CD4-positive, alpha-beta T cell treated with Interleukin-21 for 1 hour (primary cell): ENCODE results near the gene CERK.
A peak's percentile ranks its signal among the peaks of the same experiment; 100 is the strongest.
"Not testable (repeated sequence)": the region's sequence is repeated elsewhere in the genome, so short reads cannot be mapped to it uniquely, and the experiment has no call there.

Source experiments
- DNase-seq: peaks from one replicate; pipeline ENCODE4 v3.0.0-alpha.2; 2020

CERK gene

DNA sequence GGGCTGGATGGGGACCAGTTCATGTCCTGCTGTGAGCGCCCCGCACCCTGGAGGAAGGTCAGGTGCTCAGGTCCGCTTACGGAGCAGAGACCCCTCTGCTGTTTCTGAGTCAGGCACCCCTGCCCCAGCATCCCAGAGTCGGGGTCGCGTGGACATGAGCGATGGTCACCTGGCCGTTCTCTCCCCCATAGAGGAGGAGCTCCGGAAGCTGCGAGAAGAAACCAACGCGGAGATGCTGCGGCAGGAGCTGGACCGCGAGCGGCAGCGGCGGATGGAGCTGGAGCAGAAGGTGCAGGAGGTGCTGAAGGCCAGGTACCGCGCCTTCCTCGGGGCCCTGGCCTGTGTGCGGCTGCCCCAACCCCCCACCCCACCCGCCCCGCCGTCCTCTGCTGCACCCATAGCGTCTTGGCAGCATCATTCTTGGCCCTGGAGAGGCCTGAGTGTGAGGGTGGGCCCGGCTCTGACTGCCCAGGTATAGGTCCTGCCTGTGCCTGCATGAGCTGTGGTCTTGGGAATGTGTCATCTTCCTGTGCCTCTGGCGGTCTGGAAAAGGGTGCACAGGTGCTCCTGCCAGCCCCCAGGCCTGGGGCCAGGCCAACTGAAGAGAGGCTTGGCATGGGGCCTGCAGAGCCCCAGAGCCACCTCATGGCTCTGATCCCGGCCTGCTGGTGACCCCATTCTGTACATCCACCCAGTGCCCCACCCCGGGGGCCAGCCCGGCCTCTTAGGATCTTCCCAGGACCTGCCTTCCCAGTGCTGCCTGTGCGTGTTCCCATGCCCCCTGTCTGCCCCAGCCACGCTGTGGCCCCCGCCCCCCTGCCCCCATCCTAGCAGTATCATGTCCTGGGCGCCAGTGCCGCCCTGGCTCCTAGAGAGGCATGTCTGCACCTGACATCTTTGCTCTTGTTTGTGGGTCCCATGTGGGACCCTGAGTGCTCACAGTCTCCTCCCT lies 79.8 kb downstream of the CERK start:
- no peak for DNase-seq

GRCh38 chr22:46657655-46657953 lies 80.4 kb downstream of the CERK start:
- no peak for DNase-seq

DNA sequence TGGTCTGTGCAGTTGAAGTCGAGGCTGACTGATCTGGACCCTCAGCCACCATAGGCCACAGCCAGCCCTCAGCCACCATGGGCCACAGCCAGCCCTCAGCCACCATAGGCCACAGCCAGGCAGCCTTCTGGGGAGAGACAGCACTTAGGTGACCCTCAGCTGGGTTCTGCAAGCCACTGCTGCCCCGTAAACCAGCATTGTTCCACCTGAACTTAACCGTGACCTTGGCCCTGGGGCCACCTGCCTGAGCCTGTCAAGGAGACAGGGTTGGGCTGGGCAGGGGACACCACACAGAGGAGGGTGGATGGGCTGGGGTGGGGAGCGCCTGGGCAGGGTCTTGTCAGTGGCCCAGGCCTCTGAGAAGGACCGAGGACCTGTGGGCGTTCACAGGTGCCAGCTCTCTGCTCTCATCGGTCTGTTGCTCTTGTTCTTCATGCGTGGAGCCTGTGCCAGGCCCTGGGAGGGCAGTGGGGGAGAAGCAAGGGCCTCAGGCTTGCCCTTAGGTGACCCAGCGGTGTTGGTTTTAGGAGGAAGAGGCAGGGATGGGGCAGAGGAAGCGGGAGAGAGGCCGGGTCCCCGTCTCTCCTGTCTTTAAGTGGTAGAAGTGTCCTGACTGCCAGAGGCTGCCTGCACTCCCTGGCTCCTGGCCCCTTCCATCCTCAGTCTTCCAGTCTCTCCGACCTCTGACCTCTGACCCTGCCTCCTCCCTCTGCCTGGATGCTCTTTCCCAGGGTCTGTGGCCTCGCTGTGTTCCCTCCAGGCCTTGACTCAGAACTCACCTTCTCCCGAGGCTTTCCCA lies 81.0 kb downstream of the CERK start:
- no peak for DNase-seq

DNA sequence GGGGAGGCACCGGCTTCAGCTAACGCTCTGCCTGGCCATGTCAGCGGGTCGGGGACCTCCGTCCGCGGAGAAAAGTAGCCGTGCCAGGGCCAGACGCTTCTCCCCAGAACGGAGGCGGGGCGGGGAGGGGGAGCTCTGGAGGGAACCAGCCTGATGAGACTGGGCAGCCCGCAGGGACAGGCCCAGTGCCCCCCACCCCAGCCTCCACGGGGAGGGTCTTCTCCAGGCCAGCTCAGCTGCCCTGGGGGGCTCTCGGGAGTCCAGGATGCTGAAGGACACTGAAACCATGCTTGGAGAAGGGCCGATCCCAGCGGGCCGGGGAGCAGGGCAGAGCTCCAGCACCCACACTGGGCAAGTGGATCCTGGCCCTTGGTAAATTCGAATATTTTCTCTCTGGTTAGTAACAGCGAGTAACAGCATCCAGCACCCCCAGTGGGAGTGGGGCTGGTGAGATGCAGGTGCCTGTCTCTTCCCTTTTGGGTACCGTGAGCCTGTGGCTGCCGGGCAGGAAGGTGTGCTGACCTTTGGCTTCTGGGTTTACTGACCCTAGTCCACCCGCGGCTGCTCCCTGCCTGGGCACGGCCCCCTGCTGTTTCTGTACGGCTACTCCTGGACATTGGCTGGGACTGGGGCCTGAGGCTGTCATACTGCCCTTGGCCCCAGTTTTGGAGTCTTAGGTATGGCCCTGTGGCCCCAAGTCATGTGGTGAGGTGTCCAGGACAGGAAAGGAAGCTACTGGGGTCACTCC lies 82.0 kb downstream of the CERK start:
- DNase-seq, result no peak

- no peak for DNase-seq
Observed at GRCh38 chr22:46654927-46655595, 83.0 kb downstream of the CERK start.

DNA sequence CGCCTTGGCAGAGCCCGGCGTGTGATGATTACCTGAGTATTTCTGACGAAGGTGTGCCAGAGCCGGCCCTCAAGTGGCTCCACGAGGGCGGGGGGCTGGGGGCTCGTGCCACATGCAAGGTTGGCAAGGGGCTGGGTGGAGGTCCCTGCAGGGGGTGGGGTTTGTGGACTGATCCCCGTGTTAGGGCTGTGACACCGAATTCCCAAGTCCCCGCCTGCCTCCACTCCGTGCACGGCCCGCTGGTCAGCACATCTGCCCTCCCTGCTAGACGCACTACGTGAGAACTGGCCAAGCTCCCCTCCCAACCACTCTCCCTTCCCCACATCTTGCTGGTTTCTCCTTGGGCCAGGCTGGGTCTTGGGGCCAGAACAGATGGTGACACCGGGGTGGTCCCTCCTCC lies 83.6 kb downstream of the CERK start:
- DNase-seq, result no peak

GRCh38 chr22:46653596-46653995 lies 84.5 kb downstream of the CERK start:
- DNase-seq, result peak; percentile 14

DNA sequence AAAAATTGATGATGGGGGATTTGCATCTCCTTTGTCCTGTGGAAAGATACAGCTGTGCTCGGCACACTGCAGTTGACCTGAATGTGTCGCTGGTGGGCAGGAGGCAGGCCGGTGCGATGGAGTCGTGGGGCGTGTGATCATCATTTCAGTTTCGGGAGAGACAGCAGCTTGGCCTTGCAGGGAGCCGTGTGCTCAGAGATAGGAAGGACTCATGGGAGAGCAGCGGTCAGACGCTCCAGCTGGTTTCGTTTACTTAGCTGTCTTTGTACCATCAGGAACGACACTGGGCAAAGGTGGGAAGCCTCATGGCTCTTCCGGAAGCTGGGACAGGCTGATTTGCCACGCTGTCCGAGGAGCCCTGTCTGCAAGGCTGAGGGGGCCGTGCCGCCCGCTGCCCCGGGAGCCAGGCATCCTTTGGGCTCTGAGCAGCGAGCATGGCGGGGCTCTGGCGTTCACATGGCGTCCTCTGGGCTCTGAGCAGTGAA lies 85.2 kb downstream of the CERK start:
- no peak for DNase-seq

- DNase-seq, result no peak
Observed at GRCh38 chr22:46652081-46652846, 85.8 kb downstream of the CERK start.

DNA sequence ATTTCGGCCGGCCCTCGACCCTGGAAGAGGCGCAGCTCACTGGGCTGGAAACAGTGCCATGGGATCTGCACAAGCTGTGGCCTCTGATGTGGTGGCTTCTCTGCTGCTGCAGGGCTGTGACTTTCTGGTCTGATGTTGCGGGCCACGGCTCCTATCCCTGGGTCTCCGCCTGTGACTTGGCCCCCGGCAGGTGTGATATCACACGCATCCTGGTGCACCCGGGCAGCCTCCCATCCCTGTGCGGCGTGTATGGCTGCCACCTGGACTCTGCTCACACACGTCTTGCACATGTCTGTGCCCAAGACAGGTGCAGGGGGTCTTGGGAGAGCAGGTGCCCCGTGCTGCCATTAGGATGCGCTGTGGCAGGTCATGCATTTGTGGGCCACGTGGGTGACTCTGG lies 86.7 kb downstream of the CERK start:
- DNase-seq, result no peak

GRCh38 chr22:46650078-46650810 lies 87.8 kb downstream of the CERK start:
- no peak for DNase-seq

DNA sequence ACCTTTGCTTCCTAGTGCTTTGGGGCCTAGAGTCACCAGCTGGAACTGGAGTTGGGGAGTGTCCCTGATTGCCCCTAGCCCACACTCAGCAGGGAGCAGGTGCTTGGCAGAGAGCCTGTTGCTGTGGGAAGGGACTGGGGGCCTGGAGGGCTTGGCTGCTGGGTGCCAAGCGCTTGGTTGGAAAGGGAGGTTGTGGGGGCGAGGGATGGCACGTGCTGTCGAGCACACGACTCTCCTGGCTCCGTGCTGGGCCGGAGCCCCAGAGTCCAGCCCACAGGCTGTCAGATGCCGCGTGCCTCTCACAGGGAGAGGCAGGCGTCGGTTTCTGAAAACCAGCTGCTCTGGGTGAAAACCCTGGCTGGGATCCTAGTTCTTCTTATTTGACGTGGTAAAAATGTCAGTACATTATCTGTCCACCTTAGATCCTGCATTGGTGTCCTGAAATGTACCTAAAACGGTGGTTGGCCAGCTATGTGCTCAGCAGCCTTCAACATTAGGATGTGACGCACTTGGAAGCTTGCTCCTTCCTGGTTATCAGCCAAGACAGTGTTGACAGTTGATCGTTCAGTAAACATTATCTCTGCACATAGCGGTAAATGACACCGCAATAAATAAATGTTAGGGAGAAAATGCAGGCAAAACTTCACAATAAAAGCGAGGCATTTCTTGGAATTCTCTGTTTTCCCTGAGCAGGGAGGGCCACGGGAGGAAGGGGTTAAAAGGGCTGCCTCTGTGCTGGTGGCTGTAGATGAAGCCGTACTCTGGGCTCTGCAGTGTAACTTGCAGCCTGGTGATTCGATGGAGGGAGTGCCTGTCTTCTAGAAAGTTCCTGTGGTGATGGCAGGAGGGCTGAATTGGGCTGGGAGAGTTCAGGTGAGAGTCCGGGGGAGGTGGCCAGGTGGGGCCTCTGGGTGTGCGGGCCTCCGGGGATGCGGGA lies 88.6 kb downstream of the CERK start:
- DNase-seq, result no peak

- not testable (repeated sequence) for DNase-seq
Observed at GRCh38 chr22:46648225-46648820, 89.7 kb downstream of the CERK start.

DNA sequence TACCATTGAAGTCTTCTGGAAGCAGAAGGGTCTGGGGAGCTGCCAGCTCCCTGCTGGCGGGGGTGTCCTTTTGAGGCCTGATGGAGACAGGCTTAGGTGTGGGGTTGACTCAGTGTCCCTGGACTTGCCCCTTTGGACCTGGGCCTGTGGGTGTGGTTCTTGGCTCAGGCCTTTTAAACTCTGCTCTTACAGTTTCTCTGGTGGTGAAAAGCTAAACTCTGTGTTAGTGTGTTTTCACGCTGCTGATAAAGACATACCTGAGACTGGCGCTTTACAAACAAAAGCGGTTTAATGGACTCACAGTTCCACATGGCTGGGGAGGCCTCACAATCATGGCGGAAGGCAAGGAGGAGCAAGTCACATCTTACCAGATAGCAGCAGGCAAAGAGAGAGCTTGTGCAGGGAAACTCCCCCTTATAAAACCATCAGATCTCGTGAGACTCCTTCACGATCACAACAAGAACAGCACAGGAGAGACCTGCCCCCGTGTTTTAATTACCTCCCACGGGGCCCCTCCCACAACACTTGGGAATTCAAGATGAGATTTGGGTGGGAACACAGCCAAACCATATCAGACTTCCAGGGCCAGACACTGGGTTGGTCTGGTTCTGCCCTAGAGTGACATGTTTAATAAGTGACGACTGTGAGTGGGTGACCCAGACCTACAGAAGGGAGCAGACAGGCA lies 91.4 kb downstream of the CERK start:
- no peak for DNase-seq

DNA sequence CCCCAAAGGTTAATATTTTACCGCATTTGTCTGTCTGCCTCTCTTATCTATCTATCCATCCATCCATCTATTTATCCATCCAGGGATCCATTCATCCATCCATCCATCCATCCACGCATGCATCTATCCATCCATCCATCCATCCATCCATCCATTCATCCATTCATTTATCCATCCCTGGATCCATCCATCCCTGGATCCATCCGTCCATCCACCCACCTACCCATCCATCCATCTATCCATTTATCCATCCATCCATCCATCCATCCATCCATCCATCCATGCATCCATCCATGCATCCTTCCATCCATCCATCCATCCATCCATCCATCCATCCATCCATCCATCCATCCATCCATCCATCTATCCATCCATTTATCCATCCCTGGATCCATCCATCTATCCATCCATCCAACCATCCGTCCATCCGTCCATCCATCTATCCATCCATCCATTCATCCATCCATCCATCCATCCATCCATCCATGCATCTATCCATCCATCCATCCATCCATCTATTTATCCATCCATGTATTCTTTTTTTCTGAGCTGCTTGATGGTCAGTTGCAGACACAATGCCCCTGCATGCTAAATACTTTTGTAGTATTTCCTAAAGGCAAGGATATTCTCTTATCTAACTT lies 95.1 kb downstream of the CERK start:
- DNase-seq, result not testable (repeated sequence)

DNA sequence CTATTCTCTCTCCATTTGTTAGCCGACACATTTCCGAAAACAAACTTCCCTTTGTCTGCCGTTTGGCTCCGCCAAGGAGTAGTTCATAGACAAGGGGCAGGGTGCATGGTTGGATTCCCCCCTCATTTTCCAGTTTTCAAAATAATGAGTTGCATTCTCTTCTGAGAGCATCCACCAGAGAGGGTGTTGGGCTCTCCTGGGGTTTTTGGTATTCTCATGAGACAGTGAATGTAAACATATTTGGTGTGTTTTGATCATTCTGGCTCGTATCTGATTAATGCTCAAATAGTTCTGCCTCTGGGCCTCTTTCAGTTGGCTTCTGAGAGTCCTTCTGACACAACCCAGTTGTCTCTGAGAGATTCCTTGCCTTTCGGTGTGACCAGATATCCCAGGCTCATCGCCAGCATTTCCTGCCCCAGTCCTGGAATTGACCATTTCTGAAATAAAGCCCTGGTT lies 96.2 kb downstream of the CERK start:
- no peak for DNase-seq

GRCh38 chr22:46640293-46641055 lies 97.6 kb downstream of the CERK start:
- no peak for DNase-seq

GRCh38 chr22:46639843-46640242 lies 98.2 kb downstream of the CERK start:
- no peak for DNase-seq
